Measurements from ENCODE around the gene CBLC.

DNA sequence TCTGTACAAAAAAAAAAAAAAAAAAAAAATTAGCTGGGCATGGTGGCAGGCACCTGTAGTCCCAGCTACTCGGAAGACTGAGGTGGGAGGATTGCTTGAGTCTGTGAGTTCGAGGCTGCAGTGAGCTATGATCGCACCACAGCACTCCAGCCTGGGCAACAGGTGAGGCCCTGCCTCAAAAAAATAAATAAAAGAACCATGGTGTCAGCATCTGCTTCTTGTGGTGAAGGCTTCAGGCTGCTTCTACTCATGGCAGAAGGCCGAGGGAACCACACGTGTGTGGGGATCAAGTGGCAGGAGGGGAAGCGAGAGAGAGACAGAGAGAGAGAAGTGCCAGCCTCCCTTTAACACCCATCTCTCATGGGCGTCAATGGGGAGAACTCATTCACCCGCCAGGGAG, 15.7 kb upstream of the CBLC start:
- TF ChIP-seq, protein P1, sequence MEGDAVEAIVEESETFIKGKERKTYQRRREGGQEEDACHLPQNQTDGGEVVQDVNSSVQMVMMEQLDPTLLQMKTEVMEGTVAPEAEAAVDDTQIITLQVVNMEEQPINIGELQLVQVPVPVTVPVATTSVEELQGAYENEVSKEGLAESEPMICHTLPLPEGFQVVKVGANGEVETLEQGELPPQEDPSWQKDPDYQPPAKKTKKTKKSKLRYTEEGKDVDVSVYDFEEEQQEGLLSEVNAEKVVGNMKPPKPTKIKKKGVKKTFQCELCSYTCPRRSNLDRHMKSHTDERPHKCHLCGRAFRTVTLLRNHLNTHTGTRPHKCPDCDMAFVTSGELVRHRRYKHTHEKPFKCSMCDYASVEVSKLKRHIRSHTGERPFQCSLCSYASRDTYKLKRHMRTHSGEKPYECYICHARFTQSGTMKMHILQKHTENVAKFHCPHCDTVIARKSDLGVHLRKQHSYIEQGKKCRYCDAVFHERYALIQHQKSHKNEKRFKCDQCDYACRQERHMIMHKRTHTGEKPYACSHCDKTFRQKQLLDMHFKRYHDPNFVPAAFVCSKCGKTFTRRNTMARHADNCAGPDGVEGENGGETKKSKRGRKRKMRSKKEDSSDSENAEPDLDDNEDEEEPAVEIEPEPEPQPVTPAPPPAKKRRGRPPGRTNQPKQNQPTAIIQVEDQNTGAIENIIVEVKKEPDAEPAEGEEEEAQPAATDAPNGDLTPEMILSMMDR (IDR thresholded peaks at IDR 0.05): no peak
- no peak for TF ChIP-seq SIN3A (IDR thresholded peaks at IDR 0.05; ENCODE audit: borderline replicate concordance, insufficient read depth, low read depth, low read length)
